ENCODE results near the gene SMARCD2.
"Not testable (repeated sequence)": the region's sequence is repeated elsewhere in the genome, so short reads cannot be mapped to it uniquely, and the experiment has no call there.

Gene SMARCD2

DNA sequence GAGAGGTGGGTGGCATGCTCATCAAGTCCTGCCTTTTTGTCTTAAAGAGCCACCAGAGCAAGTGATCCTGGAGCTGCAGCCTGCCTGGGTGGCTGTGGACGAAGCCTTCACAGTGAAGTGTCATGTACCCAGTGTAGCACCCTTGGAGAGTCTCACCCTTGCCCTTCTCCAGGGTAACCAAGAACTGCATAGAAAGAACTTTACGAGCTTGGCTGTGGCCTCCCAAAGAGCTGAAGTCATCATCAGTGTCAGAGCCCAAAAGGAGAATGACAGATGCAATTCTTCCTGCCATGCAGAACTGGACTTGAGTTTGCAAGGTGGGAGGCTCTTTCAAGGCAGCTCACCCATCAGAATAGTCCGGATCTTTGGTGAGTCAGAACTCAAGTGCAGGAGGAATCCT lies 16.8 kb upstream of the SMARCD2 start:
- DNase-seq (ENCODE audit: insufficient read length): no peak
- FAIRE-seq: no peak
- no peak for TF ChIP-seq POLR2A (IDR thresholded peaks at IDR 0.05; ENCODE audit: low read depth, low read length)
- no peak for TF ChIP-seq TAF1 (IDR thresholded peaks at IDR 0.05; ENCODE audit: borderline replicate concordance, low read depth, low read length)
- no peak for TF ChIP-seq POLR2AphosphoS5 (IDR thresholded peaks at IDR 0.05; ENCODE audit: low read depth, low read length)

DNA sequence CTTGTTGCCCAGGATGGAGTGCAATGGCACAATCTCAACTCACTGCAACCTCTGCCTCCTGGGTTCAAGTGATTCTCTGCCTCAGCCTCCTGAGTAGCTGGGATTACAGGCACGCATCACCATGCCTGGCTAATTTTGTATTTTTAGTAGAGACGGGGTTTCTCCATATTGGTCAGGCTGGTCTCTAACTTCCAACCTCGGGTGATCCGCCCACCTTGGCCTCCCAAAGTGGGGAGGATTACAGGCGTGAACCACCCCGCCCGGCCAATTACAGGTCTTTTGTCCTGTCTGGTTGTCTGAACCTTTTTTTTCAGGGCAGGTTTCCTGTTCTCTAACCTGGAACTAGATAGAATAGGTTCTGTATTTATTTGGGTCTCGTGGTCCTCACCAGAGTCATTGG lies 13.9 kb upstream of the SMARCD2 start:
- not testable (repeated sequence) for FAIRE-seq; DNase-seq (ENCODE audit: insufficient read length)

DNA sequence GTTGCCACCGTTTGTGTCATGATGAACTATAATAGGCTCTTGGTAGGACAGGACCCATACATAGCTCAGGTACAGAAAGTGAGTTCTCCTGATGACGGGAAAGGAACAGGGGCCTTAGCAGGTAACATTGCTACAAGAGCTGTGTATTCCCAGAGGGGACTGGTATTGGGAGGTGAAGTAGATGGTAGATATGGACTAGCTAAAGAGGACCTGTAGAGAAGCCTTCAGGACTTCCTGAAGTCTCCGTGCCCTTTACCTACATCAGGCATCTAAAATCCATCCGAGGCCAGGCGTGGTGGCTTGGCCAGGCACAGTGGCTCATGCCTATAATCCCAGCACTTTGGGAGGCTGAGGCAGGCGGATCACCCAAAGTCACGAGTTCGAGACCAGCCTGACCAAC lies 12.7 kb upstream of the SMARCD2 start:
- FAIRE-seq: no peak
- TF ChIP-seq POLR2A (IDR thresholded peaks at IDR 0.05; ENCODE audit: low read depth, low read length): no peak
- TF ChIP-seq TAF1 (IDR thresholded peaks at IDR 0.05; ENCODE audit: borderline replicate concordance, low read depth, low read length): no peak
- TF ChIP-seq POLR2AphosphoS5 (IDR thresholded peaks at IDR 0.05; ENCODE audit: low read depth, low read length): no peak

DNA sequence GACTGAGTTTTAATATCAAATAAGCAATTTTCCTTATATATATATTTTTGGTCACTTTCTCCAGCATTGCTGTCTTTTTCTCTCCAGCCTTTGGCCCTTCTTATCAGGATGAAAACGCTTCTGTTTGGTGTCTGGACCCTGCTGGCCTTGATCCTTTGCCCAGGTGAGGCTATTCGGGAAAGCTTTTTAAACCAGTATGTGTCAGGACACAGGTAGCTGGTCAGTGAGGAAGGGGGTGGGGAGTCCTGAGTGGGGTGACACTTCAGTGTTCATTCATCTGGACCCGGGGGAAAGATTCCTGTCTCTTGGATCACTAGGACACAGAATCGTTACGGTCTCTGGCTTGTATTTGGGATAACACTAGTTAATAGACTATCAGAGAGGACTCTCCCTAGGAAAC lies 12.2 kb upstream of the SMARCD2 start:
- DNase-seq (ENCODE audit: insufficient read length) (no peak), FAIRE-seq (no peak)
- TF ChIP-seq POLR2AphosphoS5 (IDR thresholded peaks at IDR 0.05; ENCODE audit: low read depth, low read length): no peak

More for the DNA sequence above, 12.7 kb upstream of the SMARCD2 start:
- no peak for DNase-seq (ENCODE audit: insufficient read length)

DNA sequence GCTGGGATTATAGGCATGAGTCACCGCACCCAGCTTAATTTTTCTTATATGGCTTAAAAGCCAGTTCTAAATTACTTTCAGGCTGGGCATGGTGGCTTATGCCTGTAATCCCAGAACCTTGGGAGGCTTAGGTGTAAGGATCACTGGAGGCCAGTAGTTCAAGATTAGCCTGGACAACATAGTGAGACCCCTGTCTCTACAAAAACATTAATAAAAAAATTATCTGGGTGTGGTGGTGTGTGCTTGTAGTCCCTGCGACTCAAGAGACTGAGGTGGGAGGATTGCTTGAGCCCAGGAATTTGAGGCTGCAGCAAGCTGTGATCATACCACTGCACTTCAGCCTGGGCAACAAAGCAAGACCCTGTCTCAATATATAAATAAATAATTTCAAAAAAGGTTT lies 10.8 kb upstream of the SMARCD2 start:
- DNase-seq (ENCODE audit: insufficient read length): no peak
- TF ChIP-seq POLR2AphosphoS5 (IDR thresholded peaks at IDR 0.05; ENCODE audit: low read depth, low read length) (no peak), TAF1 (IDR thresholded peaks at IDR 0.05; ENCODE audit: borderline replicate concordance, low read depth, low read length) (no peak), POLR2A (IDR thresholded peaks at IDR 0.05; ENCODE audit: low read depth, low read length) (no peak)
- FAIRE-seq: no peak

DNA sequence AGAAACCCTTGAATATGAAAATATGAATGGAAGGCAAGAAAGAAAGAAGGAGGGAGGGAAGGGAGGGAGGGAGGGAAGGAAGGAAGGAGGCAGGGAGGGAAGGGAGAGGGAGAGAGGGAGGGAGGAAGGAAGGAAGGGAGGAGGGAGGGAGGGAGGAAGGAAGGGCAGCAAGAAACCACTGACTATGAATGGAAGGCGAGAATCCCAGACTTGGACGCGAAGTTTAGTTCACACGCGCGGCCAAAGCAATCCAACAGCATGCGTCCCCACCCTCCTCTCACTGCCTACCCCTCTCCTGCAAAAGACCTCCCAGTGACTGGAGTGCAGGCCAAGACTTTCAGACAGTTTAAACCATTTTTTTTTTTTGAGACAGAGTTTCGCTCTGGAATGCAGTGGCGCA lies 7.9 kb upstream of the SMARCD2 start:
- TF ChIP-seq TAF1 (IDR thresholded peaks at IDR 0.05; ENCODE audit: borderline replicate concordance, low read depth, low read length) (no peak), POLR2AphosphoS5 (IDR thresholded peaks at IDR 0.05; ENCODE audit: low read depth, low read length) (no peak), POLR2A (IDR thresholded peaks at IDR 0.05; ENCODE audit: low read depth, low read length) (no peak)
- FAIRE-seq (no peak), DNase-seq (ENCODE audit: insufficient read length) (no peak)

DNA sequence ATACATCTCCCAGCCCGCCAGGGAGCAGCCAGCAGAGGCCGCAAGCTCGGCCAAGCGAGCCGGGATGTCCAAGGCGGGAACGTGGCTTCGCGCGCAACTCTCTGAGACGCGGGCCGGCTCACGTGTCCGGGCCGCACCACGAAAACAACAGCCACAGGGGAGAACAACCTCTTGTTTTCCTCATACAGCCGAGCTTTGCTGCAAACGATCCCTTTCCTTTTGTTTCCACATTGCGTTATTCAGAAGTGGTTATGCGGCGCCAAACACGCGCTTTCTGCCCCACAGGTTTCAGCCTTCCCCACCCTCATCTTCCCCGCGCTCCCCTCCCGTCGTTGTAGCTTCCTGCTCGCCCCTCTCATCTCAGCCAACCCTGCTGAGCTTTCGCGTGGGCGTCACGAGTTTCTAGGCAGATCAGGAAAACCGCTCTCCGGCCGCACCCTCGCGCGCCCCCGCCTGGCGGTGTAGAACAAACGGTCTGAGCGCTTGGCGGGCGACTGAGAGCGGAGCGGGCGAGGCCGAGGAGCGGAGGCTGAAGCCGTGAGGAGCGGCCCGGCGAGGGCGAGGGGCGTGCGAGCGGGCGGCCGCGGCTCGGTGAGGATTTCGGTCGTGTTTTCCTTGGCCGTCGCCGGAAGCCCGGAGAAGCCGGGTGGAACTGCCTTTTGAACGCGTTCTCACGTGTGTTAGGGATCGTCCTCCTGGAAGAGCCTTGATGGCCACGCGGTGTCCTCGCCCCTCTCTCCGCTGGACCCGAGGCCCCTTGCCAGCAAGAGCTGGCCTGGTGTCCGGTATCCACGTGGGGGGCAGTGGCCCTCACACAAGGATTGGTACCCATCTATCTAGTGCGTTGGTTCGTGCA lies 6.6 kb upstream of the SMARCD2 start:
- TF ChIP-seq POLR2AphosphoS5 (IDR thresholded peaks at IDR 0.05; ENCODE audit: low read depth, low read length) (no peak), POLR2A (IDR thresholded peaks at IDR 0.05; ENCODE audit: low read depth, low read length) (no peak), TAF1 (IDR thresholded peaks at IDR 0.05; ENCODE audit: borderline replicate concordance, low read depth, low read length) (no peak)
- FAIRE-seq (peak; percentile 74), DNase-seq (ENCODE audit: insufficient read length) (peak; percentile 98)

DNA sequence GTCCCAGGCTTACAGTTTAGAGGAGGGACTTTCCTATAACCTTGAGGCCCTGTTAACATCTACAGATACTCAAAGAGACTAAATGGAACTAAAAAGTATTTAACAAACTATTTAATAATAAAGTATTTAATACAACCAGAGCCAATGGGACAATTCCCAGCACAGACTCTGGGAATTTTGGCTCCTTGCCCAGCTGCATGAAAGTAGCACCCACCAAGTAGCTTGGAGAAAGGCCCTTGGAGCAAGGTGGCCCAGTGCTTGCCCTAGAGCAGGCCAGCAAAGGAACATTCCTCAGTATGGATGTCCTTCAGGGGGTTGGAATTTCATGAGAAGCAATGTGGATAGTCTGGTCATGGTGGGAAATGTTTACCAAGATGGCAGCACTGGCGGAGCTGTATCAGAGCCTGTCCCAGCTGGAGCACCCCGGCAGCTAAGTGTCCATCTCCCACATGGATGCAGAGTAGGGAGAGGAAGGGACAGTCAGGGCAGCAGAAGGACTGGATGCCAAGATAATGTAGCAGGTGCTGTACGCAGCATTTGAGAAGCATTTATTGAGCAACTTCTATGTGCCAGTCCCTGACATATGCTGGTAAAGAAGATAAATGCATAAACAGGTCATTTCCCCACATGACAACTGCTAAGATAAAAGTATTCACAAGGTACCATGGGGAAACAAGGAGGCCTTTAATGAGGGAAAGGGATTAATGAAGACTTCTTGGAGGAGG lies 5.2 kb upstream of the SMARCD2 start:
- no peak for TF ChIP-seq POLR2AphosphoS5 (IDR thresholded peaks at IDR 0.05; ENCODE audit: low read depth, low read length)
- TF ChIP-seq TAF1 (IDR thresholded peaks at IDR 0.05; ENCODE audit: borderline replicate concordance, low read depth, low read length): no peak
- TF ChIP-seq POLR2A (IDR thresholded peaks at IDR 0.05; ENCODE audit: low read depth, low read length): no peak
- FAIRE-seq (no peak), DNase-seq (ENCODE audit: insufficient read length) (no peak)

DNA sequence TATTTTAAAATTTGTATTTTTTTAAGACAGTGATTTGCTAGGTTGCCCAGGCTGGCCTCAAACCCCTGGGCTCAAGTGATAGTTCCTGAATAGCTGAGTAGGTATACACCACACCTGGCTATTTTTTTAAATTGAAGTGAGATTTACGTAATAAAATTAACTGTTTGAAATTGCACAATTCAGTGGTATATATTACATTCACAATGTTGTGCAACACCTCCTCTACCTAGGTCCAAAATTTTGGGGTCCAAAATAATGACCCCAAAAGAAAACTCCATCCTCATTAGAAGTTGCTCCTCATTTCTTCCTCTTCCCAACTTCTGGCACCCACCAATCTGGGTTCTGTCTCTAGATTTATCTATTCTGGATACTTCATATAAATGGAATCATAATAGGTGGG lies 3.0 kb upstream of the SMARCD2 start:
- no peak for TF ChIP-seq TAF1 (IDR thresholded peaks at IDR 0.05; ENCODE audit: borderline replicate concordance, low read depth, low read length)
- no peak for TF ChIP-seq POLR2AphosphoS5 (IDR thresholded peaks at IDR 0.05; ENCODE audit: low read depth, low read length)
- no peak for TF ChIP-seq POLR2A (IDR thresholded peaks at IDR 0.05; ENCODE audit: low read depth, low read length)
- FAIRE-seq (no peak), DNase-seq (ENCODE audit: insufficient read length) (no peak)

DNA sequence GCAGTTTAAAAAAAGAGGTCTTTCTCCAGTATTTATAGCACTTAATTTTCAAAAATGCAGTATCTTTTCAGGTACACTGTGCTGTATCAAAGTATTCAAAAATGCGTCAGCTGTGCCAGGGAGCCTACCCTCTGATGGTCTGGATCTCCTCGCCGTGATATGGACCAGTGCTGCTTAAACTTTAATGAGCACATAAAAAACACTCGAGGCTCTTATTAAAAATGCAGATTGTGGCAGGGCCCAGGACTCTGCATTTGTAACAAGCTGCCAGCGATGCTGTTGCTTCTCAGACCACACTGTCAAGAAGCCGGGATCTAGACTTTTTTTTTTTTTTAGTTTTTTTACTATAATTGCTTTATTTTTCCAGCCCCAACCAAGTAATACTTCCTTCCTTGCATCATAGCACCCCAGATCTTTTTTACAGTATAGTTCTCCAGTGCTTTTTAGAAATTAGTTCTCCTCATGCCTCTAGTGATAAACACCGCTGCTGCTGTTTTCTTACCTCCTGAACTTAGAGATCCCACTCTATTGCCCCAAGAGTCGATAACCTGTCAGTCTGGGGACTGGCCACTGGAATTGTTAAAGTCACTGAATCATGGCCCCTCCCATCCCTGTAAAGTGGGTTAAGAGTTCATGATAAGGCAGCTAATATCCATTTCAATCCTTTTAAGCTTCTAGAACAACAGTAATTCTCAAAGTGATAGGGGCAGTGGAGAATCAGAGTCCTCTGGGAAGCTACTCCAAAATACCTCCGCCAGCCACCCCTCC lies 1.6 kb upstream of the SMARCD2 start:
- no peak for DNase-seq (ENCODE audit: insufficient read length)
- FAIRE-seq: no peak
- TF ChIP-seq POLR2AphosphoS5 (IDR thresholded peaks at IDR 0.05; ENCODE audit: low read depth, low read length): no peak
- no peak for TF ChIP-seq POLR2A (IDR thresholded peaks at IDR 0.05; ENCODE audit: low read depth, low read length)
- no peak for TF ChIP-seq TAF1 (IDR thresholded peaks at IDR 0.05; ENCODE audit: borderline replicate concordance, low read depth, low read length)

DNA sequence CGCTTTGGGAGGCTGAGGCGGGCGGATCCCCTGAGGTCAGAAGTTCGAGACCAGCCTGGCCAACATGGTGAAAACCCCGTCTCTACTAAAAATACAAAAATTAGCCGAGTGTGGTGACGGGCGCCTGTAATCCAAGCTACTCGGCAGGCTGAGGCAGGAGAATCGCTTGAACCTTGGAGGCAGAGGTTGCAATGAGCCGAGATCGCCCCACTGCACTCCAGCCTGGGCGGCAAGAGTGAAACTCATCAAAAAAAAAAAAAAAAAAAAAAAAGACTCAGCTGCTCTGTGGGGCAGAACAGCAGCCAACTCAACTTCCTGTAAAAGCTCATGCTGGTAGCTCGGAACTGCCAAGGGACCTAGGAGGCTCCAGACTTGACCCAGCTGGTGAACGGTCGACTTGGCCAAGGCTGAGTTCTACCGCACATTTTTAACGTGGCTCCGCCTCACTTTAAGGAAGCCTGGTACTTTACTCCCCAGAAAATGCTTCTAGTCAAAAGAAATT lies 953 bp upstream of the SMARCD2 start:
- peak; percentile 84 for FAIRE-seq
- TF ChIP-seq TAF1 (IDR thresholded peaks at IDR 0.05; ENCODE audit: borderline replicate concordance, low read depth, low read length): 0 out of 2 replicates have a peak, but pooled peaks have one; percentile 57
- 0 out of 2 replicates have a peak, but pooled peaks have one; percentile 30 for TF ChIP-seq POLR2A (IDR thresholded peaks at IDR 0.05; ENCODE audit: low read depth, low read length)
- DNase-seq (ENCODE audit: insufficient read length): peak; percentile 44

Data from GM12892 (cell line).